Mammary epithelial cell (primary cell): ENCODE results near the gene BDP1.

Experiments
- CTCF ChIP-seq, 2 donors: IDR thresholded peaks in 1 of 2; conservative IDR thresholded peaks in 1 of 2; 2 replicates each; pipeline ENCODE4 v1.5.1; 2011 to 2012; ENCODE audit warnings: inconsistent platforms in 2 of 2, low read length in 2 of 2, mild to moderate bottlenecking in 2 of 2, control low read depth in 1 of 2, low read depth in 1 of 2; ENCODE audit not compliant: insufficient read depth in 1 of 2; ENCODE audit errors: extremely low read depth in 1 of 2
- EZH2 ChIP-seq: IDR thresholded peaks from 2 replicates; pipeline ENCODE4 v1.6.1; 2012; ENCODE audit warnings: low read length, inconsistent platforms, borderline replicate concordance

GRCh38 chr5:71483355-71483754, 27.9 kb downstream of the BDP1 start:
- TF ChIP-seq CTCF (conservative IDR thresholded peaks at IDR 0.05 in 1 of 2, IDR thresholded peaks at IDR 0.05 in 1 of 2; ENCODE audit: extremely low read depth in 1 of 2, insufficient read depth in 1 of 2, low read depth in 1 of 2, low read length in 2 of 2), result no peak
- no peak for TF ChIP-seq EZH2
